ENCODE data around the gene KERA.

Gene KERA

GRCh38 chr12:91074154-91074709 lies 16.4 kb upstream of the KERA start:
- Histone ChIP-seq H3K4me1 (ENCODE audit: control insufficient read depth, insufficient read depth, low read length, unreplicated experiment) (no peaks in the 10 kb centered on the region), H3K79me2 (ENCODE audit: control insufficient read depth, insufficient read depth, low read length, unreplicated experiment) (no peaks in the 10 kb centered on the region), H2AFZ (ENCODE audit: low read length, unreplicated experiment) (peak overlapping the region; percentile 23), H3K27me3 (ENCODE audit: insufficient read depth, low read length) (no peaks in the 10 kb centered on the region), H3K27ac (ENCODE audit: low read depth, low read length) (no peak overlapping the region), H3K4me3 (ENCODE audit: low read depth, low read length) (no peak overlapping the region), H3K36me3 (ENCODE audit: insufficient read depth, low read length) (no peaks in the 10 kb centered on the region)

GRCh38 chr12:91073426-91073825 lies 15.6 kb upstream of the KERA start:
- Histone ChIP-seq H3K79me2 (ENCODE audit: control insufficient read depth, insufficient read depth, low read length, unreplicated experiment) (no peaks in the 10 kb centered on the region), H2AFZ (ENCODE audit: low read length, unreplicated experiment) (no peak overlapping the region), H3K27ac (ENCODE audit: low read depth, low read length) (no peak overlapping the region), H3K4me1 (ENCODE audit: control insufficient read depth, insufficient read depth, low read length, unreplicated experiment) (no peaks in the 10 kb centered on the region), H3K27me3 (ENCODE audit: insufficient read depth, low read length) (no peaks in the 10 kb centered on the region), H3K36me3 (ENCODE audit: insufficient read depth, low read length) (no peaks in the 10 kb centered on the region), H3K4me3 (ENCODE audit: low read depth, low read length) (no peak overlapping the region)

GRCh38 chr12:91072931-91073330 lies 15.1 kb upstream of the KERA start:
- Histone ChIP-seq H3K4me3 (ENCODE audit: low read depth, low read length) (no peak overlapping the region), H3K79me2 (ENCODE audit: control insufficient read depth, insufficient read depth, low read length, unreplicated experiment) (no peaks in the 10 kb centered on the region), H3K27me3 (ENCODE audit: insufficient read depth, low read length) (no peaks in the 10 kb centered on the region), H3K4me1 (ENCODE audit: control insufficient read depth, insufficient read depth, low read length, unreplicated experiment) (no peaks in the 10 kb centered on the region), H3K27ac (ENCODE audit: low read depth, low read length) (no peak overlapping the region), H2AFZ (ENCODE audit: low read length, unreplicated experiment) (no peak overlapping the region), H3K36me3 (ENCODE audit: insufficient read depth, low read length) (no peaks in the 10 kb centered on the region)

GRCh38 chr12:91070936-91071335 lies 13.1 kb upstream of the KERA start:
- Histone ChIP-seq H3K79me2 (ENCODE audit: control insufficient read depth, insufficient read depth, low read length, unreplicated experiment) (no peaks in the 10 kb centered on the region), H3K36me3 (ENCODE audit: insufficient read depth, low read length) (no peaks in the 10 kb centered on the region), H3K27me3 (ENCODE audit: insufficient read depth, low read length) (no peaks in the 10 kb centered on the region), H3K4me1 (ENCODE audit: control insufficient read depth, insufficient read depth, low read length, unreplicated experiment) (no peaks in the 10 kb centered on the region), H3K27ac (ENCODE audit: low read depth, low read length) (no peak overlapping the region), H3K4me3 (ENCODE audit: low read depth, low read length) (no peak overlapping the region), H2AFZ (ENCODE audit: low read length, unreplicated experiment) (no peak overlapping the region)

GRCh38 chr12:91065396-91065795 lies 7.6 kb upstream of the KERA start:
- no peak overlapping the region for H2AFZ ChIP-seq (ENCODE audit: low read length, unreplicated experiment)
- H3K4me1 ChIP-seq (ENCODE audit: control insufficient read depth, insufficient read depth, low read length, unreplicated experiment) = no peaks in the 10 kb centered on the region
- H3K27ac ChIP-seq (ENCODE audit: low read depth, low read length) = no peak overlapping the region
- H3K79me2 ChIP-seq (ENCODE audit: control insufficient read depth, insufficient read depth, low read length, unreplicated experiment) = no peaks in the 10 kb centered on the region
- no peaks in the 10 kb centered on the region for H3K36me3 ChIP-seq (ENCODE audit: insufficient read depth, low read length)
- no peak overlapping the region for H3K4me3 ChIP-seq (ENCODE audit: low read depth, low read length)
- no peaks in the 10 kb centered on the region for H3K27me3 ChIP-seq (ENCODE audit: insufficient read depth, low read length)

- Histone ChIP-seq H2AFZ (ENCODE audit: low read length, unreplicated experiment) (no peak overlapping the region), H3K4me1 (ENCODE audit: control insufficient read depth, insufficient read depth, low read length, unreplicated experiment) (no peaks in the 10 kb centered on the region)
Measured at GRCh38 chr12:91064640-91065039, 6.8 kb upstream of the KERA start.

GRCh38 chr12:91061091-91061490 lies 3.3 kb upstream of the KERA start:
- Histone ChIP-seq H3K4me1 (ENCODE audit: control insufficient read depth, insufficient read depth, low read length, unreplicated experiment) (no peaks in the 10 kb centered on the region), H3K27ac (ENCODE audit: low read depth, low read length) (no peak overlapping the region), H3K4me3 (ENCODE audit: low read depth, low read length) (no peak overlapping the region), H3K36me3 (ENCODE audit: insufficient read depth, low read length) (no peaks in the 10 kb centered on the region), H3K79me2 (ENCODE audit: control insufficient read depth, insufficient read depth, low read length, unreplicated experiment) (no peaks in the 10 kb centered on the region), H2AFZ (ENCODE audit: low read length, unreplicated experiment) (no peak overlapping the region), H3K27me3 (ENCODE audit: insufficient read depth, low read length) (no peaks in the 10 kb centered on the region)

More at GRCh38 chr12:91064640-91065039, 6.8 kb upstream of the KERA start:
- no peaks in the 10 kb centered on the region for H3K27me3 ChIP-seq (ENCODE audit: insufficient read depth, low read length)
- H3K4me3 ChIP-seq (ENCODE audit: low read depth, low read length) = no peak overlapping the region
- H3K27ac ChIP-seq (ENCODE audit: low read depth, low read length) = no peak overlapping the region
- H3K79me2 ChIP-seq (ENCODE audit: control insufficient read depth, insufficient read depth, low read length, unreplicated experiment) = no peaks in the 10 kb centered on the region
- H3K36me3 ChIP-seq (ENCODE audit: insufficient read depth, low read length) = no peaks in the 10 kb centered on the region

GRCh38 chr12:91059211-91059610 lies 1.4 kb upstream of the KERA start:
- H3K4me1 ChIP-seq (ENCODE audit: control insufficient read depth, insufficient read depth, low read length, unreplicated experiment) = peaks cover 6% of the 10 kb centered on the region
- H3K4me3 ChIP-seq (ENCODE audit: low read depth, low read length) = no peak overlapping the region
- no peak overlapping the region for H3K27ac ChIP-seq (ENCODE audit: low read depth, low read length)
- no peaks in the 10 kb centered on the region for H3K27me3 ChIP-seq (ENCODE audit: insufficient read depth, low read length)
- no peaks in the 10 kb centered on the region for H3K36me3 ChIP-seq (ENCODE audit: insufficient read depth, low read length)
- H2AFZ ChIP-seq (ENCODE audit: low read length, unreplicated experiment) = no peak overlapping the region
- H3K79me2 ChIP-seq (ENCODE audit: control insufficient read depth, insufficient read depth, low read length, unreplicated experiment) = no peaks in the 10 kb centered on the region

- no peak overlapping the region for H3K27ac ChIP-seq (ENCODE audit: low read depth, low read length)
- no peaks in the 10 kb centered on the region for H3K27me3 ChIP-seq (ENCODE audit: insufficient read depth, low read length)
- no peaks in the 10 kb centered on the region for H3K79me2 ChIP-seq (ENCODE audit: control insufficient read depth, insufficient read depth, low read length, unreplicated experiment)
Measured at GRCh38 chr12:91058786-91059185, 962 bp upstream of the KERA start.

GRCh38 chr12:91056488-91056887 lies 1.3 kb downstream of the KERA start:
- no peaks in the 10 kb centered on the region for H3K79me2 ChIP-seq (ENCODE audit: control insufficient read depth, insufficient read depth, low read length, unreplicated experiment)
- H3K4me3 ChIP-seq (ENCODE audit: low read depth, low read length) = no peak overlapping the region
- no peak overlapping the region for H2AFZ ChIP-seq (ENCODE audit: low read length, unreplicated experiment)
- no peak overlapping the region for H3K27ac ChIP-seq (ENCODE audit: low read depth, low read length)
- H3K27me3 ChIP-seq (ENCODE audit: insufficient read depth, low read length) = no peaks in the 10 kb centered on the region
- H3K36me3 ChIP-seq (ENCODE audit: insufficient read depth, low read length) = no peaks in the 10 kb centered on the region
- peaks cover 14% of the 10 kb centered on the region for H3K4me1 ChIP-seq (ENCODE audit: control insufficient read depth, insufficient read depth, low read length, unreplicated experiment)

More at GRCh38 chr12:91058786-91059185, 962 bp upstream of the KERA start:
- H2AFZ ChIP-seq (ENCODE audit: low read length, unreplicated experiment) = no peak overlapping the region
- H3K4me3 ChIP-seq (ENCODE audit: low read depth, low read length) = no peak overlapping the region
- no peaks in the 10 kb centered on the region for H3K36me3 ChIP-seq (ENCODE audit: insufficient read depth, low read length)
- peaks cover 10% of the 10 kb centered on the region for H3K4me1 ChIP-seq (ENCODE audit: control insufficient read depth, insufficient read depth, low read length, unreplicated experiment)

GRCh38 chr12:91055976-91056375 lies 1.8 kb downstream of the KERA start:
- H3K4me3 ChIP-seq (ENCODE audit: low read depth, low read length) = no peak overlapping the region
- no peaks in the 10 kb centered on the region for H3K27me3 ChIP-seq (ENCODE audit: insufficient read depth, low read length)
- no peaks in the 10 kb centered on the region for H3K36me3 ChIP-seq (ENCODE audit: insufficient read depth, low read length)
- no peak overlapping the region for H2AFZ ChIP-seq (ENCODE audit: low read length, unreplicated experiment)
- H3K4me1 ChIP-seq (ENCODE audit: control insufficient read depth, insufficient read depth, low read length, unreplicated experiment) = peaks cover 14% of the 10 kb centered on the region
- H3K27ac ChIP-seq (ENCODE audit: low read depth, low read length) = no peak overlapping the region
- H3K79me2 ChIP-seq (ENCODE audit: control insufficient read depth, insufficient read depth, low read length, unreplicated experiment) = no peaks in the 10 kb centered on the region

All from ACC112 (cell line).